ENCODE results near the gene TRIB2.
"Not testable (repeated sequence)": the region's sequence is repeated elsewhere in the genome, so short reads cannot be mapped to it uniquely, and the experiment has no call there.

The TRIB2 gene

DNA sequence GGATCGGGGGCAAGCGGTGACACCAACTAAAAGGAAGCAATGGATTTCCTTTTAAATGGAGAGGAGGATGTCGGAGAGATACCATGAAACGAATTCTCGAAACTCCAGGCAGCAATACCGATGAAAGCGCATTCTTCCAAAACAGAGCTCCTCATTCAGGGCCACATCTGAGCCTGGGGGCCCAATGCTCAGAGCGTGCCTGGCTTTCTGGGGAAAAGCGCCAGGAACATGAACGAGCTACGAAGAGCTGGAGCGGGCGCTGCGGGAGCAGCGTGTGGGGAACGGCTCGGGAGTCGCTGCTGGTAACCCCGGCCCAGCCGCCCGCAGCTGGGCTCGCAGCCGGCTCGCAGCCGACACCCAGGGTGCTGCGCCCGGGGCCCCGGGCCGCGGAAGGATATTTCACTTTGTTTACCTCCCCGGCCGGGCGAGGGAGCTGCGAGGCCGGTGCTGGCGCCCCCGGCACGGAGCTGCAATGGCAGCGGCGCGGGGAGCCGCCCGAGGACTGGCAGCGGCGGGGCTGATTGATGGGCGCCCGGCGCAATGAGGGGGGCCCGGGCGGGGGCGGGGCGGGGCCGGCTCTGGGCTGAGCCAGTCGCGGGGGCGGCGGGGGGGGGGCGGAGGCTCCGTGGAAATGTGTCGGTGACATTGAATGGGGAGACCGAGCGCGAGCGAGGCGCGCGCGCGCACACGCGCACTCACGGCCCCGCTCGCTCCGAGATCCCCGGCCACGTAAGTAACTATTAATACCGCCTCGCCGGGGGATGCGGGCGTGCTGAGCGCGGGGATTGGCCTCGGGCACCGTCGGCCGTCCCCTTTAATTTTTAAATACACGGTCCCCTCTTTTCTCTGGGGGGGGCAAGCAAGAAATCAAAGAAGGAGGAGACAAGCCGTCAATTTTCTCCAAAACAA, at the start of gene TRIB2:
TRIB2 (plus strand) TSS at position 655 of the 909 bp plus-strand sequence. CDS start 1,372 bp downstream, outside the sequence.
- DNase-seq: peak; percentile 19

DNA sequence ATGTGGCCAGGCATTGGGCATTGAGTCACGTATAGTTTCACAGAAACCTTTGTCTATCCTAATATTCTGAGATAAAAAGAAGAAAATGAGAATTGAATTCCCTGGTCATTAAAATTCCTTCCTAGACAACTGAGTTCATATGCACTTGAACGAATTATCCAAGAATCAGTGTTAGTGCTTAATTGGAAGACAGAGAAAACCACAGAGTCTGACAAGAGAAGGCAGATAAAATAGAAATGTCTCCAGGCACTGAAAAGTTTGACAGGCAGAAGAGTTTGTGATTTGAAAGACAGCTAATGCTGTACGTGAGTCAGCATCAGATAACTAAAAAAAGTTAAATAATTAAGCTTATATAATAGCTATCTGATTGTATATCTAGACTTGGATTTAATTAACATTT, 47.7 kb upstream of the TRIB2 start:
- no peak for DNase-seq

DNA sequence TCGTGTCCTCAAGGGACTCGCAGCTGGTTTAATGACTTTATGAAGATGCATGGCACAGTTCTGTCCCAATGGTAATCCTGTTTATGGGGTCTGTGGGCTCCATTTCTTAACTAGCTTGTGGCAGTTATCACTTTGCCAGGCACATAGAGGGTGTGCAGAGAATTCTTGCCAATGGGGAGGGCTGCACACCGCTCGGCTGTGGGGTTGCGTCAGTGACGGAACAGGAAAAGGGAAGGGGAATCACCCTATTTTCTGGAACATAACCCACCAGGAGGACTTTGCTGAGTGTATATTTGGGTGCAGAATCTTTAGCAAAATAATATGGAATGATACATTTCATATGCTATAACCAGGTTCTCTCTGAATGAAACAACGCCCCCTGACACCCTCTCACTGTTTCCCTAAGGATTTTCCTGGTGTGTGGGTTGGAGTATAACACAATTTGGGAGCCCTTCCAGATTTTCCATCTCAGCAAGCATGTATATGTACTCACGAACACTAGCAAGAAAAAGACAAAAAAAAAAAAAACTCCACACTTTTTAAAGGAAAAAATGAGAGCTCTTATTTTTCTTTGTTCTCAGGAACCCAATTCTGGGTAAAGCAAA, 43.9 kb upstream of the TRIB2 start:
- DNase-seq: no peak

DNA sequence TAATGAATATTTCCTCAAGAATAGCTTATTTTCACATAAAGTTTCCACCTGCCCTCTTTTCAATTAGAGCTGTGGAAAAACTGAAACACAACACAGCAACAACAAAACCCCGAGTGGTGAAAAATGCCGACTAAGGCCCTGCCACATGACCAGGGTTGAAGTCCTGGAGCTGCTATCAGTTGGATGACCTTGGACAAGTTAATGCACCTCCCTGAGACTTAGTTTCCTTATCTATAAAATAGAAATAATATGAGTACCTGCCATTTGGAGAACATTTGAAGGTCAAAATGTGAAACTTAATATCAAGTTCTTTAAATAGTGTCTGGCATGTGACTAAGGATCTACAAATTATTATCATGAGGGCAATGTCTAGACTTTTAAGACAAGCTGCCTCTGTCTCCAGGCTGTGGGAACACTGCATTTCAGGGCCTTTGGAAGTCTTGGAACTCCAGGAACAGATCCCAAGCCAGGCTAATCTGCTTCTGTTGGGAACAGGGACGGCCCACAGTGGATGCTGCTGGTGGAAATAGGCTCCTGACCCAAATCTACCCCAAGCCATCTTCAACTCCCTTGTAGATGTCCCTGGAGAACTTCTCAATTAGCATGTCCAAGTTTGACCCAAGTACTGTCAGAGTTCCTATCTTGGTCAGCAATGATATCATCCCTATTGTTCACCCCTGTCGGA, 42.0 kb upstream of the TRIB2 start:
- DNase-seq: no peak

DNA sequence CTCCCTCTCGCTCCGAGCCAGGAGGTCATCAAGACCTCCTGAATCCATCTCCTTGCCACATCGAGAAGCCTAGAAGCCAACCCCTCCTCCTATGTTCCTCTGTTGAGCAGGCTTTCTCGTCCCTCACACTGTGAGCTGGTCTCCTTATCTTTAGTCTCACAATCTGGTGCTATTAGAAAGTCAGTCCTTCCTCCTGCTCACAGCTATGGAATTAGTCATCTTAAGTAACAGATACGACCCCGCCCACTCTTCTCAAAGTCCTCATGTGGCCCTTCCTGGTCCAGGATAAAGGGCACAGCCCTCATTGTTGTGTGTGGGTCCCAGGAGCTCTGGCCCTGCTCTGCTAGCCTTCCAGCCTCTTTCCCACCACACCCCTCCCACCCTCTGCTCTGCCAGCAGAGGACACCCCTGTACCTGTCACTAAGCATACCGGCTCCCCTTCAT, 41.4 kb upstream of the TRIB2 start:
- DNase-seq: no peak

DNA sequence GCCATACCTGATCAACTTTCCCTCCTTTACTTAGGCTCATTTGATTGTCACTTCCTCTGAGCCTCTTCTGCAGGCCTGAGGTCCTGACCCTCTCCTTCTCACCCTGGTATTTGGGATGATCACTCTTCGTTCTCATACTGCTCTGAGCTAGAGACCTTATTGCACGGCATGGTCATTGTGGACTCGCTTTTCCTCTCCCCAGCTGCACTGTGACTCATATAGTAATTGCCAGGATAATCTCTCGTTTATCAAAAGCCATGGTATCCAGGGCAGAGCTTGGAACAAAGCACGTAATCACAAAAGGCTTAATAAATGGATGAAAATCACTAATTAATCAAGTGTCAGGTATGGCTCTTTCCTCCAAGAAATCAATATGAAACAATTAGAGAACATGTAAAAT, 40.9 kb upstream of the TRIB2 start:
- DNase-seq: no peak

DNA sequence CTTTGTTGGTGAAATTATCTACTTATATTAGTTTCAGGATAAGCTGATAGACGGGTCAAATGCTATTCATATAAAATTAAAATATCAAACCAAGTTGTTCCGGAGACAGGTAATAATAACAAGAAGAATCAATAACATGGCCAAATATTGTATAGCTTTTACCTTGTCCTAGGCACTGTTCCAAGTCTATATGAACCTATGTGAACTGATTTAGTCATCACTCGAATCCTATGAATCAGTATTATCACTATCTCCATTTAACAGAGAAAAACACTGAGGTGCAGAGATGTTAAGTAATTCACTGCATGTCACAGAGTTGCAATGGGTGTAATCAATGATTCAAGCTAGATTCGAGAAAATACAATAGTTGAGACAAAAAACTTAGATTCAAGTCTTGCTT, 40.0 kb upstream of the TRIB2 start:
- no peak for DNase-seq

DNA sequence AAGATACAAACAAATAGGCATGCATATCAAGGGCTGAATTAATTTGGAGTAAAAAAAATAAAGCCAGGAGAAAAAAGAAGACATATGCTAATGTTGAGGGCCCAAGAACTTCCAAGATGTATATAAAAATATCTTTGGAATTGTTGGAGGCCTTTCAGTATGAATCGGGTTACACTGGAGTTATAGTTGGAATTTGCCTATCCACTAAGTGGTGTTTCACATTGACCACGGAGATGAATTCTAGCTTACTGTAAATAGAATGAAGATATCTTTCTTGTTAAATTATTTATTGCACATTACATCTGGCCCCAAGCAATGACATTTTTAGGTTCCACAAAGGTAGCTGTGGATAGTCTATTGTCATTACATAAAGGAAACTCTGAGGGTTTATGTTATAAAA, 38.5 kb upstream of the TRIB2 start:
- no peak for DNase-seq

DNA sequence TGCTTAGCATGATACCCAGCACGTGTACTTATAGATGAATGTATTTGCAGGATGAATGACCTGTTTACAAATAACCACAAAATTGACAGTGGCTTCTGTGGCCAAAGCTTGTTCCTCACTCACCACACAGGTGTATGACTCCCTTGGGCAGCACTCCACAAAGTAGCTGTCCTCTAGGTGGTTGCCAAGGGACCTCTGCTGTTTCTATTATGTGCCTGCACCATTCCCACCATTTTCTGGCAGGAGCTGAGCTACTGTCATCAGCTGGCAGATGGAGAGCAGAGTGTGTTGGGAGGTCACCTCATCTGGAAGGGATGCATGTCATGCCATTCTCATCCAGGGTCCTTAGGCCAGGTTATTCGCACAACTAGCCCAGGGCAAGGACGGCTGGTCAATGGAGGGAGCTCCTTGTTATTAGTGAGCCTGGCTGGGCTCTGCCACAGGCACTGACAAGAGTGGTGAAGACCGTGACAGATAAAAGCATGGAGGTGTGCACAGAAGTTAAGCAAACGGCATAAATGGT, 37.1 kb upstream of the TRIB2 start:
- no peak for DNase-seq

DNA sequence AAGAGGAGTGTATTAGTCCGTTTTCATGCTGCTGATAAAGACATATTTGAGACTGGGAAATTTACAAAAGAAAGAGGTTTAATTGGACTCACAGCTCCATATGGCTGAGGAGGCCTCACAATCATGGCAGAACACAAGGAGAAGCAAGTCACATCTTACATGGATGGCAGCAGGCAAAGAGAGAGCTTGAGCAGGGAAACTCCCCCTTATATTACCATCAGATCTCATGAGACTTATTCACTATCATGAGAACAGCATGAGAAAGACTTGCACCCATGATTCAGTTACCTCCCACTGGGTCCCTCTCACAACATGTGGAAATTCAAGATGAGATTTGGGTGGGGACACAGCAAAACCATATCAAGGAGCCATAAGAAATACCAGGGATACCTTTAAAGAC, 36.6 kb upstream of the TRIB2 start:
- not testable (repeated sequence) for DNase-seq

DNA sequence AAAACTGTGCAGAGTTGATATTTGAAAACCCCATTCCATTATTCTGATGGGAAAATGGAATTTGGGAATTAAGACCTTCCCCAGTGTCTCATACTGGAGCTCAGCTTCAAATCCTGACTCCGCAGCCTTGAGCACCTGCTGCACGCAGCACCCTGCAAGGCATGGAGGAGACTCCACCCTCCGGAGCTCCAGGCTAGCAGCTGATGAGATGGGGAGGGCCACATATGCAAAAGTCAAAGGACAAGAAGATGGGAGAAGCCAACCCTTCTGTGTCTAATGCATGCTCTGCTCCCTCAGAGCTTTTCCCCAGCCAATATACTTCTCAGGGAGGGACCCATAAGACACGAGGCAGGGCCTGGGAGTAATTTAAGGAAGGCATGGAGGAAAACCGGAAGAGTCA, 34.7 kb upstream of the TRIB2 start:
- no peak for DNase-seq

DNA sequence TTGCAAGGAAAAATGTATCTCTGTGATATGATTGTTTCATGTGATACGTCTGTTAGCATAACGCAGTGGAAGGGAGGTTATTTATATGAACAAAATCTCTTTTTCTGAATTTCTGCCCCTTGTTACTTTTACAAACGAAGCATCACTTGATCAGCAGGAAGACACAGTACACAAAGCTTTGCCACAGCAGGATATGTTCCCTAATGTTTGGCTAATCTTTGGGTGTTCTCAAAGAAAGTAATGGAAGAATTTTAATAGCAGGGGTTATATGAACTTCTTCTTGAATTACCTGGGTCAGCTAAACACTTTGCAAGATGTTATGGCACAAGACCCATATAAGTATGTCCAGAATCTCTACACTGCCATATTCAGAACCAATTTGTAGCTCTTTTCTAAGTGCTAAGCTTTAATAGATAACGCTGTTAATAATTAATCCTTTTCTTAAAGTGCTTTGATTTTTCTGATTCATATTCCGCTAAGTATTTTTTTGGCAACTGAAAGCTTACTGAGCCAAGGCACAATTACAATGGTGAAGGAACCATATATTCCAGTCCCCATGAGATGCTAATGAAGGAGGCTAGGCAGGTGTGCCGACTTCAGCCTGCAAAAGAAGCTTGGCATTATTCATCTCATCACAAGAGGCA, 33.2 kb upstream of the TRIB2 start:
- DNase-seq: no peak

DNA sequence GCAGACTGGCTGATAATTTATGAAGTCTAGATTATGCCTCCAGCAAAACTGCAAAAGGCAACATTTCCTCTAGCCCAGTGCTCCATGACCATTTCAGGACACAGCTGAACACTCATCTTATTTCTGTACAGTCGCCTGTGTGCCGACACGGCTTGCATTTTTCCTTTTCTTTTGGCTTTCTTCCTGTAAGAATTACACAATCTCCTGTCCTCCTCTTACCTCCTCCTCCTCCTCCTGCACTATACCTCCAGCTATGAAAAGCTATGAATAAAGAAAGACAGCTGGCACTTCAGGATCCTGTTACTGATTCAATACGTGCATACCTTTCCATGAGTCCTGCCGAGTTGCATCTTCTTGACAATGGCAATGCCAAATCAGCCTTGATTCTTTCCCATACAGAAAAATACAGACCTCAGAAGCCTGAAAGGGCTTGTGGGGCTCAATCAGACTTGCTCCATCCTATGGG, 32.2 kb upstream of the TRIB2 start:
- DNase-seq: no peak

DNA sequence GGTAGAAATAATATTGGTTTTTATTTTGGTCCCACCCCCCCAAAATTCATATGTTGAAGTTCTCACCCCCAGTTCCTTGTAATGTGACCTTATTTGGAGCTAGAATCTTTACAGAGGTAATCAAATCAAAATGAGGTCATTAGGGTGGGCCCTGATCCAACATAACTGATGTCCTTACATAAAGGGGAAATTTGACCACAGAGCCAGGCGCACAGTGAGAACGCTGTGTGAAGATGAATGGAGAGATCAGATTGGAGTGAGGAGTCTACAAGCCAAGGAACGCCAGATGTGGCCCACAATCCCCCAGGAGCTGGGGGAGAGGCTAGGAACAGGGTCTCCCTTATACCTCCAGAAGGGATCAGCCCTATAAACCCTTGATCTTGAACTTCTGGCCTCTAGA, 31.6 kb upstream of the TRIB2 start:
- no peak for DNase-seq

DNA sequence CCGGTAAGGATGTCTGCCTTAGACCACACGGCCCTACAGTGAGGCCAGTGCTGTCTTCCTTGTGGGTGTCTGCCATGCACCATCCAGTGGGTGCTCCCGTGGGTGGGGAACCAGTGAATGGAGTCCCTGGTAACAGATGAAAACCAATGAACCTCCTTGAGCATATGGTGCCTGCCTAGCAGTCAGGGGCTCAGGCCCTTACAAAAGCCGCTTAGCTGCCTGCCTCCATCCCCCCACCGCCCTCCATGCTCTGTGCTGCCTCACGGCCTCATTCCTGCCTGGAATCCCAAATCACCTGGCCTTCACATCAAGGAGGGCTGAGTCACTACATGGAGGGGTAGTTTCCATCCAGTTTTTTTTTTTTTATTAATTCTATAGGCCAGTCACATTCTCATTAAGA, 30.8 kb upstream of the TRIB2 start:
- DNase-seq: no peak

DNA sequence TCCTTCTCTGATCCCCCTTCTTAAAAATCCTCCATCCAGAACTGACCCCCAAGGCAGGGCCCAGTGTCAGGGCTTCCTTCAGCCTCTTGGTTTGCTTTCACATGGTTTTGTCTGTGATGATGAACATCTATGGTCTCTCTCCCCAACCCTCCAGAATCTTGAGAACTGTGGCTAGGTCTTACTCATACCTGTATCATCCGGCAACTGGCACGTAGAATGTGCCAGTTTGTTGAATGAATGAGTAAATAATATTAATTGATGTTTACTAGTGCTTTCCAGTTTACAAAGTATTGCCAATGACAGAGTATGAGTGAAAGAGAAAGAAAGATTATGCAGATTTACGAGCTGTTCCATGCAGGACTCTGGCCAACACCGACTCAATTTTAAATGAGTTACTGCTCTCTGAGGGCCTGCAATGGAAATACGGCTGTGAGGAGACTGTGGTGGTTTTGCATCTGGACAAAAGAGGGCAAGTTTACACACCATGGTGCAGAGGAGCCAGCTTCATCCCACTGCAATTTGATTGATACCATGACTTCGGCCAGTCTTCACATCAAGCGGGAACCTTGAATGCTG, 29.9 kb upstream of the TRIB2 start:
- no peak for DNase-seq

DNA sequence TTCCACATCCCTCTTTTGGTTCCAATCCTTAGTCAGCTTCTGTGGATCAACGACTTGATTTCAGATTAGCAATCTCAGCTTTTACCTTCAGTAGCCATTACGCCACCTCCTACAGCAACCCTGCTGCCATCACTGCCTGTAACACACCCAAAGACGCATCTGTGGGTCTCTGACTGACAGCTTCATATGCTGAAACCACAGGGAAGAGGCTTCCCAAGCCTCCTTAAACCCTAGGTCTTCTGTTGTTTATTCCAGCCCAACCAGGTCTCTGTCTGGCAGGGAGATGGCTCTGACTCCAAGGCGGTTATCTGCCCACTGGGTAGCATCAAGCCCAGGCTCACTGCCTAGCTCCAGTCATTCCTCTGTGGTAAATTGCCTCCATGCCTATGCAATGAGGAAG, 28.6 kb upstream of the TRIB2 start:
- no peak for DNase-seq

DNA sequence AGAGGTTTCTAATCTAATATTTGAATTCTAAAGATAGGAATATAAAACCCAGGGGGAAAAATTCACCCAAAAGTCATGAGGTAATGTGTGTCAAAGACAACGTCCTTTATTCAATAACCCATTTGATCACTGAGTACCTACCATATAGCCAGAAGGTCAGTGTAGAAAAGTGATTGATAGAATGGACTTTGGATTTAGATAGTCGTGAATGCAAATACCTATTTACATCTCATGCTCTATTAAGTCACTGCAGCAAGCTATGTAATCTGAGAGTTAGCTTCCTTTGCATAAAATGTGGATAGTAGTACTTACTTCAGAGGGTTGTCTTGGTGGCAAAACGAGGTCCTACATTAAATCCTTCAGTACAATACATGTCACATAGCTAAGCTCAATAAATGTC, 27.8 kb upstream of the TRIB2 start:
- no peak for DNase-seq

DNA sequence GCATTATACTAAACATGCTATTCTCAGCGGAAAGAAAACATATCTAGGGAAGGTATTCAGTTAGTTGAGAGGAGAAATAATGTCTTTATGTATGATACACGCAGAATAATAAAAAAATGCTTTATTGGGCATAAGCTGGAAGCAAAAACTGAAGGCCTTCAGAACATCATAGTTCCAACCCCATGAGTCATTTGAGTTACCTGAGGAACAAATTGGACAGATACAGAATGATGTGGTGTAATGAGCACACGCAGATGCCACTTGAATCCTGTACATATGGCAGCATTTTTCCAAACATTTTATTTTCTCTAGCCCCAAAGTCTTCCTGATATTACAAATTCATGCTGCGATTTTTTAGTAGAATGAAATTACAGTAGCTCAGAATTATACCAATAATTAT, 23.2 kb upstream of the TRIB2 start:
- no peak for DNase-seq

DNA sequence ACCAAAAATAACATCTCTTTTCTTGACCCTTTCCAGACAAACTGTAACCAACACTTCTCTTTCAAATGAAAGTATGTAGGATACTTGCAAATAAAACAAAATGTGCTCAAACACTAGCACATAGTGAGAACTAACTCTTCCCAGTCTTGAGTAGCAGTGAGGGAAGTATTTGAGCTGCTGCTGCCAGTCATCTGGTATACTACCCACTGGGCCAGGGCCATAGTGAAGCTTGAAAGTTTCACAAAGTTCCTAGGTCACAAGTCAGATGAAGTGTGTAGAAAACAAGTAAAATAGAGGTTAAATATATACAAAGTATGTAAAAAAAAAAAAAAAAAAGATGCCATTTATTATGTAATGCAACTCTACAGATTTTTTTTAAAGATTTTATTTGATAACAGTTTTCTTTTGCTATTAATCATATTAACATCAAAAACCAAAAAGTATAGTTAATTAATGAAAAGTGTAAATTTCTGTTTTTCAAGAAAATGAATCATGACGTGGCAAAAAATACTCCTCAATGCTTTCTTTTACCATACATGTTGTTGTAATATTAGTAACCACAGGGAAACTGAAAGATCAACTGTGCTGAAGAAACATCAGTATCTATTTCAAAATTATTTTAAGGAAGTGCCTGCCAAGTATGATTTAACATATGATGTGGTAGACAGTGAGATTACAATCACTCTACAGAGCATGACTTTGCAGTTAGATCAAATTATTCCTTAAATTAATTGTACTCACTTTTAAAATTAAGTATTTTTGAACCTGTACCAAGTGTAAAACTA, 21.6 kb upstream of the TRIB2 start:
- DNase-seq: peak; percentile 93

DNA sequence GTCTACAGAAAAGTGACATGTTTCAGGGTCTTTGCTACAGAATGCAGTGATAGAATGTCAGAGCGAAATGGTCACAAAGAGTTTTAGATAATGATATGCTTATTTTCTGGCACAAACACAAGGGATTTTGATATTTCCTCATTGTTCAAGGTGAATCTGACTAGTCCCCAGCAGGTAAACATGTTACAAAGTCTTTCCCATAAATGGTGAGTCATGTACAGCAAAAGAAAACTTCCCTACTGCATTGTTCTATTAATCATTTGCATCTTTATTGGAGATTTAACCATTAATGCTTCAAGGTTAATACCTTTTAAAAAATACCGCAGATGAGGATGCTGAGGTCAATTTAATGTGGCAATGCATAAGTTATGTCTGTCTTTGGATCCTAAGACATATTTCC, 19.1 kb upstream of the TRIB2 start:
- no peak for DNase-seq

DNA sequence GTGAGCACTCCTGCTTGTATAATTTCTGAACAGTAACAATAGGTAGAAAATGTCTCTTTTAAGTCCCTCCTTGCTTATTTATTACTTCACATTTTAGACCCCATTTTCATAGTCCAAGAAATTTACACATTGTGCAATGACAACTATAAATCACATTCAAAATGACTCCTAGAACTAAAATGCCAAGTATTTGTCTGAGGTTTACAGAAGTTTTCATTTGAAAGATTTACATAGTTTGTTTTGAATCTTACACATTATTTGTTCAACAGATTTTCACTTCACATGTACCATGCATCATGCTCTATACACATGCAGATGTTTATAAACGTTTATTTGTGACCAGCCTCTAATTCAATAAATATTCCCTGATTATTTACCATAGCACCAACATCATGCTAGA, 15.7 kb upstream of the TRIB2 start:
- no peak for DNase-seq
